Measurements from ENCODE around the gene SPTBN1.

SPTBN1 gene

DNA sequence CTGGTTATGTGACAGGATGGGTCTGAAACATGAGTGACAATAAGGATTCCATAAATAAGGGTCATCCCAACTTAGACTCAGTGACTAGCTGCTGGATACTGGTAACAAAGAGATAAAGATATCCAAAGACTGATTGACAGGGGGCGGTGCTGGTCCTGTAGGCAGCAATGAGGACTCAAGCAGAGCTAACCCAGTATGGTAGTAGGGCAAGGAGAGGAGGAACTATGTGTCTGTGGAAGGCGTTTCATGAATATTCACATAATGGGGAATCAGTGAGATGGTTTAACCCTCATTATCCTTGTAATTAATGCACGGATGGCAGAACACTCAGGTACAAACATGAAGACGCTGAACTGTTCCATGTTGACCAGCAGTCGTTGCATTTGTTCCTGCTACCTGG lies 164.8 kb downstream of the SPTBN1 start:
- TF ChIP-seq, protein P1, sequence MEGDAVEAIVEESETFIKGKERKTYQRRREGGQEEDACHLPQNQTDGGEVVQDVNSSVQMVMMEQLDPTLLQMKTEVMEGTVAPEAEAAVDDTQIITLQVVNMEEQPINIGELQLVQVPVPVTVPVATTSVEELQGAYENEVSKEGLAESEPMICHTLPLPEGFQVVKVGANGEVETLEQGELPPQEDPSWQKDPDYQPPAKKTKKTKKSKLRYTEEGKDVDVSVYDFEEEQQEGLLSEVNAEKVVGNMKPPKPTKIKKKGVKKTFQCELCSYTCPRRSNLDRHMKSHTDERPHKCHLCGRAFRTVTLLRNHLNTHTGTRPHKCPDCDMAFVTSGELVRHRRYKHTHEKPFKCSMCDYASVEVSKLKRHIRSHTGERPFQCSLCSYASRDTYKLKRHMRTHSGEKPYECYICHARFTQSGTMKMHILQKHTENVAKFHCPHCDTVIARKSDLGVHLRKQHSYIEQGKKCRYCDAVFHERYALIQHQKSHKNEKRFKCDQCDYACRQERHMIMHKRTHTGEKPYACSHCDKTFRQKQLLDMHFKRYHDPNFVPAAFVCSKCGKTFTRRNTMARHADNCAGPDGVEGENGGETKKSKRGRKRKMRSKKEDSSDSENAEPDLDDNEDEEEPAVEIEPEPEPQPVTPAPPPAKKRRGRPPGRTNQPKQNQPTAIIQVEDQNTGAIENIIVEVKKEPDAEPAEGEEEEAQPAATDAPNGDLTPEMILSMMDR (IDR thresholded peaks at IDR 0.05; ENCODE audit: extremely low read depth, insufficient read depth, missing control alignments): no peak
- in situ Hi-C loops (cut with MboI; ENCODE audit: low pct_unique_long_range_greater_than_20kb, low sequenced_read_pairs, unreplicated experiment): no loop called here
- DNase-seq (ENCODE audit: low spot score): no peak

DNA sequence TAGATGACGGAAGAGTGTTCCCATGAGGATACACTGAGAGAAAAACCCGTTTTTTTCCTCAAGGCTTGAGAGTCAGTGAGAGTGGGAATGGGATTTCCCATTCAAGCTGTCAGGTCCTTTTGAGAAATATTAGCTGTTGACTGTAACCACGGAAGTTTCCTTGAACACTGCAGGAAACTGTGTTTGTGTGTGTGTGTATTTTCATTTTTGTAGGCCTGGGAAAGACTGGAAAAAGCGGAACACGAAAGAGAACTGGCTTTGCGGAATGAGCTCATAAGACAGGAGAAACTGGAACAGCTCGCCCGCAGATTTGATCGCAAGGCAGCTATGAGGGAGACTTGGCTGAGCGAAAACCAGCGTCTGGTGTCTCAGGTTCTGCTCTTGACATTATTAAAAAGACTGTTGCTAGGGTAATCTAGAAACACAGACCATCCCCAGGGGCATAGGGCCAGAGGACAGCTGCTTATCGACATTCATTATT lies 168.5 kb downstream of the SPTBN1 start:
- DNase-seq (ENCODE audit: low spot score): no peak
- TF ChIP-seq, protein P1 (IDR thresholded peaks at IDR 0.05; ENCODE audit: extremely low read depth, insufficient read depth, missing control alignments): no peak
- in situ Hi-C loops (cut with MboI; ENCODE audit: low pct_unique_long_range_greater_than_20kb, low sequenced_read_pairs, unreplicated experiment): no loop called here

DNA sequence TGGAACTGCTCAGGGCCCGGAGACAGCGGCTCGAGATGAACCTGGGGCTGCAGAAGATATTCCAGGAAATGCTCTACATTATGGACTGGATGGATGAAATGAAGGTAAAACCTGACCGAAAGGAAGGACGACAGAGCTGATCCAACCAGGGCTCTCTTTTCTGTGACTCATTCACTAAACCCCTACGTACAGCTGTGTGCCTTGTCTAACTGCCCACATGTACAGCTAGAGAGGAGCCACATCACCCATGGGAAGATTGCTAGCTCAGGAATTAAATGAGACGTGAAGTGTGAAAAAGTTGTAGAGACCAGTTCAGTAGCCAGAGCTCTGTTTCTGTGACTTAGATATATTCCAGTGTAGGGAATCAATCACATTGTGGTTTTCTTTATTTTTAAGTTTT lies 170.0 kb downstream of the SPTBN1 start:
- in situ Hi-C loops (cut with MboI; ENCODE audit: low pct_unique_long_range_greater_than_20kb, low sequenced_read_pairs, unreplicated experiment): no loop called here

DNA sequence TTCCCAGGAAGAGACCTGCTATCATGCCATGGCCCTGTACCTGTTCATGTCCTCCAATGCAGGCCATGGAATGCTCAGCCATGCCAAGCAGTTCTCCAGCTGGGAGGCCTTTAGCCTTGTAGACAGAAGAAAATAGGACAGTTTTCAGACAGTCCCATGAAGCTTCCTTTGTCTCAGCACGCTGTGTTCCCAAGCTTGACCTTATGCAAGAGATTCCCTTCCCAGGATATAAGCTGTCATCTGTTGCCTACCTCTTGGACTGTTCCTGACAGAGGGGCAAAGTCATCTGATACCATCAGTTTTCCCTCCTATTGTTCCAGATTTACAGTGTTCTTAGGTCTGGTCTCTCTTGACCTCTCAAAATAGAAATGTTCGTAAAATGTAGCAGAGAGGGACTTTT lies 170.8 kb downstream of the SPTBN1 start:
- DNase-seq (ENCODE audit: low spot score): no peak
- in situ Hi-C loops (cut with MboI; ENCODE audit: low pct_unique_long_range_greater_than_20kb, low sequenced_read_pairs, unreplicated experiment): no loop called here
- TF ChIP-seq, protein P1 (IDR thresholded peaks at IDR 0.05; ENCODE audit: extremely low read depth, insufficient read depth, missing control alignments): no peak

More for the DNA sequence above, 170.0 kb downstream of the SPTBN1 start:
- TF ChIP-seq, protein P1 (IDR thresholded peaks at IDR 0.05; ENCODE audit: extremely low read depth, insufficient read depth, missing control alignments): no peak
- DNase-seq (ENCODE audit: low spot score): no peak

DNA sequence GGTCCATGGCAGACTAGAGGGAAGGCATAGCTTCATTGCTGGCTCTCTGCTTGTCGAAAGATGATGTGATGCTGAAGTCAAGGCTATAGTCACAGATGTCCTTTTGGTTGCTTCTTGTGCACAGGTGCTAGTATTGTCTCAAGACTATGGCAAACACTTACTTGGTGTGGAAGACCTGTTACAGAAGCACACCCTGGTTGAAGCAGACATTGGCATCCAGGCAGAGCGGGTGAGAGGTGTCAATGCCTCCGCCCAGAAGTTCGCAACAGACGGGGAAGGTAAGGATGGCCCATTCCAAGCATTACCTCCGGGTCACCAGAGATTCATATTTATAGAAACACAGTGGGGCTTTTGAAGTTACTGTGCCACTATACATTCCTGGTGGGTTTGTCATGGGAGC lies 171.8 kb downstream of the SPTBN1 start:
- TF ChIP-seq, protein P1 (IDR thresholded peaks at IDR 0.05; ENCODE audit: extremely low read depth, insufficient read depth, missing control alignments): no peak
- in situ Hi-C loops (cut with MboI; ENCODE audit: low pct_unique_long_range_greater_than_20kb, low sequenced_read_pairs, unreplicated experiment): no loop called here
- no peak for DNase-seq (ENCODE audit: low spot score)

DNA sequence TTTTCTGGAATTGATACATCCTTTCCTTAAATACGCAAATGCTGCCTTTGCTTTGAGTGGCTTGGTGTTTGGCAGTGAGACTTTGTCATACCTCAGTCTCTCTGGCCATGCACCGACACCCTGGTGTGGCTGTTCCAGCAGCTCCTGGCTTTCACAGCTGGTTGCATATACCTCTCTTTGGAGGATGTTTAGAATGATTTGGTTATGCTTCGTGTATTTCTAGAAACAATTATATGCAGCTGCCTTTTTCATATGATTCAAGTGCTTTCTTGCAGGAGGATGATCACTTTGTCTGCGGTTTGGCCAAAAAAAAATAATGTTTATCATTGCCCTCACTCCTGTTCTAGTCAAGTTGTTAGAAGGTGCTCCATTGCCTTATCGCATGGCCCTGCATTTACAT lies 172.3 kb downstream of the SPTBN1 start:
- in situ Hi-C loops (cut with MboI; ENCODE audit: low pct_unique_long_range_greater_than_20kb, low sequenced_read_pairs, unreplicated experiment): no loop called here
- no peak for DNase-seq (ENCODE audit: low spot score)
- TF ChIP-seq, protein P1 (IDR thresholded peaks at IDR 0.05; ENCODE audit: extremely low read depth, insufficient read depth, missing control alignments): no peak

DNA sequence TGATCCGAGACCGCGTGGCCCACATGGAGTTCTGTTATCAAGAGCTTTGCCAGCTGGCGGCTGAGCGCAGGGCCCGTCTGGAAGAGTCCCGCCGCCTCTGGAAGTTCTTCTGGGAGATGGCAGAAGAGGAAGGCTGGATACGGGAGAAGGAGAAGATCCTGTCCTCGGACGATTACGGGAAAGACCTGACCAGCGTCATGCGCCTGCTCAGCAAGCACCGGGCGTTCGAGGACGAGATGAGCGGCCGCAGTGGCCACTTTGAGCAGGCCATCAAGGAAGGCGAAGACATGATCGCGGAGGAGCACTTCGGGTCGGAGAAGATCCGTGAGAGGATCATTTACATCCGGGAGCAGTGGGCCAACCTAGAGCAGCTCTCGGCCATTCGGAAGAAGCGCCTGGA lies 172.8 kb downstream of the SPTBN1 start:
- in situ Hi-C loops (cut with MboI; ENCODE audit: low pct_unique_long_range_greater_than_20kb, low sequenced_read_pairs, unreplicated experiment): no loop called here
- DNase-seq (ENCODE audit: low spot score): no peak
- TF ChIP-seq, protein P1 (IDR thresholded peaks at IDR 0.05; ENCODE audit: extremely low read depth, insufficient read depth, missing control alignments): no peak

Data from GM13977 (cell line).